ENCODE results near the gene NFIA.

Gene NFIA

DNA sequence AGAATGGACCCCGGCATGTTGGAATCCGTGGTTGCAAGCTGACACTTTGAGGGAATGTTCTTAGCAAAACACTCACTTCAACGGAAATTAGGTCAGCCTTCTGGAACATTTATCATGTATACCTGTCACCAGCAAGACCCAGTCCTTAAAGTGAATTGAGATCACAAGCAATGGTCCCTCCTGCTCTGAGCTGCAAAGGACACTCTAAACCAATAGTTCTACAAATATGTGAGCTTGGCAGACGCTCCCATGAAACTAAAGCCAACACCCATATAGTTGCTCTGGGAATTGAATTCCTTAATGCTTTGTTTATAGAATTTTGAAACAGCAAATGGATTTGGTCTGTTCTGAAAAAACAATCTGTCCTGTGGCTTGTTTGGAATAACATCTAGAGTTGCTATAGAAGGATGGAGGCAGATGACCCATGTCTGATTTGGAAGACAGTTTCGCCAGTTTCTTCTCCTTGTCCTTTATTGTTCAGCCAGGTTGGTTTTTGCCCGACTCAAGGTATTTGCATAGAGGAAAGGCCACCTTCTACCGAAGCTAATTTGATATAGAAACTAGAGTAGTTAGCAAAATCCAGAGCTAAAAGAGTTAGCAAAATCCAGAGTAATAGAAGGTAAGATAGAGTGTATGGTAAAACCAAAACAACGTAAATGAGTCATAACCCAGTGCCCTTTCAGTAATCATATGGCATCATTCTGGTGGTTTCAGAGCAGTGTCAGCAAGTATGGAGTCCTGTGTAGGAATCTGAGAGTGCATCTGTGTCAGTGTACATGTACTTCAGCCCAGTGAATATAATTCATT lies 236.2 kb downstream of the NFIA start:
- DNase-seq = no peak

DNA sequence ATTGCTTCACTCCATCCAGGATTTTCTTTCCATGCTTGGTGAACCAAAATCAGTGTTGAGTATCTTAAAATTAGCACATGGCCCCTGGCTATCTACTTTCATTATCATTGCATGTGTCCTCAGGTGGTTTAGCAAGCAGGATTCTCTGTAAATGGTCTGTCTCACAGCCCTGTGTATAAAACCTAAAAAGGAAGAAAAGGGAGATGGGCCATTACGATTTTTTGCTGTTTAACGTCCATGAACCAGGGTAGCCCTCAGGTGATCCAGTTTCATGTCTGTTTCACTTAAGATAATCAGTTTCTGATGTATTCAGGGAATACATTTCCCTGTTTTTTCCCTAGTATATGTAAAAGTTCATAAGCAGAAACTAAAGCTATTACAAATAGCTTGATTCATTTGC lies 238.2 kb downstream of the NFIA start:
- peak; percentile 19 for DNase-seq

DNA sequence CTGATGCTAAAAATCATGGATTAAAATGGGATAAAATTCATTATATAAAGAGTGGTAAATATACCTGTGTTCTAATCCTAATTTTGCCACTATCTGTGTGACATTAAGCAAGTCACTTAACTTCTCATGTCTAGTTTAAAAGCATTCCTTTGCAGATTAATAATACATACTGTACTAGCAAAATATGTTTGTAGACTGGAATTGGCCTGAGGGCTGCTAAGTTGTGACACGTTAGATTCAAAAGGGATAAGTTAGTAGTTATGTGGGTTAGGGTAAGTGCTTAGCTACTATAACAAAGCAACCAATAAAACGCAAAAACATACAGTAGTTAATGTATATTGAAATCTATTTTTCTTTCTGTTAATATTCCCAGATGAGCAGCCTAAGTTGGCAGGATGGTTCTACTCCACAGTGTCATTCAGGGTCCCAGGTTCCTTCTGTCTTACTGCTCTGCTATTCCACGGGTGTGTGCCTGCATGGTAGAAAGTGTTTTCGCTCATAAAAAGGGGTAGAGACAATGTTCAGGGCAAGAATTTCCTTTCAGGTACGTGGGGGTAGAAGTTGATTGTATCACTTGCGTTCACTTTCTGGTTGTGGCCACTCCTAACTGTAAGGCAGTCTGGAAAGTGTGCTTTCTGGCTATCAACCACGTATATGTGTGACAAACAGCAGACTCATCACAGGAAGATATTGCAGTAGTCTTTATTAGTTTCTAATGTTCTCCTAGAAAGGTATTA lies 239.8 kb downstream of the NFIA start:
- DNase-seq = no peak

DNA sequence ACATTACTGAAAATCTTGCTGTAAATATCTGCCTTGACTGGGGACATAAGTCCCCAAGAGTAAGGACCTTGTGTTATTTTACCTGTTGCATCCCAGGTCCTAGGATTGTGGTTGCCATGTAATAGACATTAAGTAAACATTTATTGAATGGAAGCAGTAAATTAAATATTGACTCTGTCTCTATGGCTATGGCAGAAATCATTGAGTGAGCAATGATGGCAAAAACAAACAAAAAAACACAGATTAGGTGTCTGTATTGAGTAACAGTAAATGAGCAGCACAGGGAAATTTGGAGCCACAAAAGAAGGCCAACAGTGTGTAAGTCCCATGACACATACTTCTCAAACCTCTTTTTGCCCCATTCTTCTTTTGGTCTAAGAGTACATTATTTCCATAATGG lies 240.4 kb downstream of the NFIA start:
- DNase-seq = no peak

GRCh38 chr1:61323681-61324328 lies 241.4 kb downstream of the NFIA start:
- peak; percentile 24 for DNase-seq

GRCh38 chr1:61326713-61327112 lies 244.4 kb downstream of the NFIA start:
- DNase-seq = no peak

- no peak for DNase-seq
Measured at GRCh38 chr1:61327436-61327835, 245.1 kb downstream of the NFIA start.

GRCh38 chr1:61329556-61329955 lies 247.2 kb downstream of the NFIA start:
- DNase-seq = no peak

DNA sequence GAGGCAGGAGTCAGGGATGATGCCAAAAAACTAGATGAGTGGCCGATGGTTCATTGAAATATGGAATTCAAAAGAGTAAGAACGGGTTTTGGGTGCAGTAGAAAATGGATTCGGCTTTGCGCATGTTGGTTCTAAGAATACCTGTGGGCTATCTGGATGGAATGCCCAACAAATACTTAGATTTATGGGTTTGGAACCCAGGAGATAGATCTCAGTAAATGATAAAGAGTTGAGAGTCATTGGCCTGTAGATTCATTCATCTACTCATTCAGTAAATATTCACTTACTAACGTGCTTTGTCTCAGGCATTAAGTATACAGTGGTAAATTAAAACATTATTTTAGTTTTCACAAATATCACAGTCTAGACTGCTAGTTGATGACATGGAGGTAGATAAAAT lies 247.7 kb downstream of the NFIA start:
- no peak for DNase-seq

DNA sequence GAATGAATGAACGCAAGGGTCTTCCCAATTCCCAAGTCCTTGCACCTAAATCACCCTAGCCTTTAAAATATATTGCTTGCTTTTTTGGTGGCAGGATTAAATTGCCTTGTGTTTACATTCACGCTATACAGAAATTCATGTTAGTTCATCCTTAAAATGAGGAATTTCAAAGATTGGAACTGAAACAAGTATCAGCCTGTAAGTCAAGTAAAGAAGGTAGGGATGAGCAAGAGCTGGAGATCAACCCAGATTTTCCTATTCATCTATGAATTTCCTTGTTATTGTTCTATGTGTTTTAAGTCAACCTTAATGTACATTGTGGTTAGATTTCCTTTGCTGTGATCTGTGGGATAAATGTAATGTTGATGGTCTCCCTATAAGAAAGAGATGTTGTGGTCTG lies 248.2 kb downstream of the NFIA start:
- DNase-seq = no peak

GRCh38 chr1:61332196-61332753 lies 249.9 kb downstream of the NFIA start:
- no peak for DNase-seq

GRCh38 chr1:61332796-61333195 lies 250.4 kb downstream of the NFIA start:
- no peak for DNase-seq

- no peak for DNase-seq
Measured at GRCh38 chr1:61334718-61335589, 252.6 kb downstream of the NFIA start.

DNA sequence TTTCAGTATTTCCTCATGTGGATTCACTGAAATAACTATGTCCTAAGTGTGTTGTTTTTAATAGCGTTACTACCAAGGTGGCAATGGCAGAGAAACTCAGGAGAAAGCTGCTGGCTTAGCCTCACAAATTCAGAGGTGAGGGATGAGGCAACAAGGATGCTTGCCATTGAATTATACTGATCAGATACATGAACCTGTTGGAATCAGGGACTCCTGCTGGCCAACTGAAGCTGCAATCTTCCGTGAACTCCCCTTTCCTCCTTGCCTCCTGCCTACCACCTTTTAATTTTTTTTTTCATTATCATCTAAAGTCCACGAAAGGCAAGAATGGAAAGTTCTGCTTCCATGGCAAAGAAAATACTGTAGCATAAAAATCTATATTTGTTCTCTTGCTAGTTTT lies 254.7 kb downstream of the NFIA start:
- no peak for DNase-seq

- no peak for DNase-seq
Measured at GRCh38 chr1:61337441-61337951, 255.1 kb downstream of the NFIA start.

DNA sequence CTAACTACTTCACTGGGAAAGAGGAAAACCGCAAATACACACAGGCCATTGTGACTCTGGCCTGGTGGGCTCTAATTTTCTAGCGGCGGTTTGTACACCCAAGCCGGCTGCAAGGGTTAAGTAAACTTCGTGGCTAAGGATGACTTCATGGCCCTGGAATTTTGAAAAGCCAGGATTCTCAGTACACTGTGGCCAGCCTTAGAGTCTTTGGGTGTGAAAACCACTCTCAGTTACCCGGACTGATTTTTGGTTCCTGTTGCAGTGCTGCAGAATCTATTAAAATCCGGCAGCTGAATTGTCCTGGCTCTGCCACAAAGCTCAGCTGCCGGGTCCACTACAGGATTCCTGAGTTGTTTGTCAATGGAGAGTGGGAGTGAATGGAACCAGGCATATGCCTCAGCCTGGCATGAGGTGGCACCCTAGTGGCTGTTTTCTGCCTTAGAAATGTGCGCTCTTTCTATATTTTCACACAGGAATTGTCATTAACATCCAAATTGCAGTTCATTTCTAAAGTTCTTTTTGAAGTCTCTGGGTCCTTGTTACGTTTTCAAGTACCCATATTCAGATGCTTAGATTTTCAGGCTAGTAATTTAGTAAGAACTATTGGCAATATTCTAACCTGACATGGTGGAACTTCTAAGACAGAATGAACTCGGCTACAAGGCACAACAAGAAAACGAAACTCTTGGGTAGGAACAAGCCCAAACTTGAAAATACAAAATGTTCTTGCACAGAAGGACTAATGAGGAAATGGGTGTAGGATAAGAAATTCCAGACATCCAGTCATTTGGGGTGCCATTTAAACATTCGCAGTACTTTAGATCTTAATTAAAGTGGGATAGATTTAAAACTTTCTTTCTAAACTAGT lies 255.9 kb downstream of the NFIA start:
- peak; percentile 58 for DNase-seq

- DNase-seq = no peak
Measured at GRCh38 chr1:61338899-61339298, 256.5 kb downstream of the NFIA start.

DNA sequence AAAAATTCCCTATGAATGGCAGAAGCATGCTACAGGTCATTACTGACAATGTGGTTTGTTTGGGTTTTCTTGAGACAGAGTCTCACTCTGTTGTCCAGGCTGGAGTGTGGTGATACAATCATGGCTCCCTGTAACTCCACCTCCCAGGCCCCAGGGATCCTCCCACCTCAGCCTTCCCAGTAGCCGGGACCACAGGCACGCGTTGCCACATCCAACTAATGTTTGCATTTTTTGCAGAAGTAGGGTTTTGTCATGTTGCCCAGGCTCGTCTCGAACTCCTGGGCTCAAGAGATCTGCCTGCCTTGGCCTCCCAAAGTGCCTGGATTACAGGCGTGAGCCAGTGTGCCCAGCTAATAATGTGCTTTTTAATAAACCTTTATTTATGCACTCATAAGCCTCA lies 259.1 kb downstream of the NFIA start:
- DNase-seq = no peak

GRCh38 chr1:61343734-61344420 lies 261.5 kb downstream of the NFIA start:
- DNase-seq = no peak

DNA sequence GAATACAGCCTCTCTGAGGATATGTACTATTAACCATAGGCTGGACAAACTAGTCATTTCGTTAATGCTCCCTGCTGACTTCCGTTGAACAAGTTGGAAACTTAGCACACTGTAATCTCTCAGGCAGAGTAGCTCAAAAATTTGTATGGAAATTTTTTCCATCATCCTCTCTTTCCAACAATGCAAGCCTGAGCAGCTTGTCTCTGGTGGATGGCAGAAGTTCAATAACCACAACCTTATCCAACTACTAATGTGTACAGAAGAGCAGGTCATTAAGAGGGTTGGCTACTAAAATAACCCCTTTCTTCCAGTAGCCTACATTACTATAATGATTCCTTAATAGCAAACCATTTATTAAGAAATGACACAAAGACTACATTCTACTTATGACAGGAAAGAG lies 262.3 kb downstream of the NFIA start:
- no peak for DNase-seq

Data from NCI-H2171 treated with DMSO at 0.1 percent for 48 hours (cell line).